Measurements from ENCODE around the gene SMYD3.

The SMYD3 gene

GRCh38 chr1:246513619-246514343 lies 6.7 kb upstream of the SMYD3 start:
- no peak for DNase-seq

GRCh38 chr1:246513041-246513440 lies 6.0 kb upstream of the SMYD3 start:
- DNase-seq = no peak

- no peak for DNase-seq
Observed at GRCh38 chr1:246512635-246513034, 5.6 kb upstream of the SMYD3 start.

GRCh38 chr1:246512230-246512629 lies 5.2 kb upstream of the SMYD3 start:
- DNase-seq = no peak

- no peak for DNase-seq
Observed at GRCh38 chr1:246511203-246511602, 4.1 kb upstream of the SMYD3 start.

- DNase-seq = no peak
Observed at GRCh38 chr1:246510147-246511030, 3.3 kb upstream of the SMYD3 start.

GRCh38 chr1:246508897-246509688 lies 2.0 kb upstream of the SMYD3 start:
- DNase-seq = no peak

GRCh38 chr1:246506367-246506673 lies 759 bp downstream of the SMYD3 start:
- no peak for DNase-seq

- DNase-seq = no peak
Observed at GRCh38 chr1:246503341-246503740, 3.7 kb downstream of the SMYD3 start.

GRCh38 chr1:246497331-246497915 lies 9.7 kb downstream of the SMYD3 start:
- DNase-seq = no peak

GRCh38 chr1:246492611-246493245 lies 14.4 kb downstream of the SMYD3 start:
- peak; percentile 70 for DNase-seq

GRCh38 chr1:246491551-246492053 lies 15.5 kb downstream of the SMYD3 start:
- DNase-seq = no peak

GRCh38 chr1:246488674-246489073 lies 18.4 kb downstream of the SMYD3 start:
- DNase-seq = no peak

- no peak for DNase-seq
Observed at GRCh38 chr1:246483569-246483933, 23.5 kb downstream of the SMYD3 start.

GRCh38 chr1:246482805-246483568 lies 24.1 kb downstream of the SMYD3 start:
- DNase-seq = no peak

GRCh38 chr1:246479061-246479460 lies 28.0 kb downstream of the SMYD3 start:
- no peak for DNase-seq

GRCh38 chr1:246477634-246478033 lies 29.4 kb downstream of the SMYD3 start:
- no peak for DNase-seq

- DNase-seq = no peak
Observed at GRCh38 chr1:246476771-246477170, 30.3 kb downstream of the SMYD3 start.

GRCh38 chr1:246471688-246472087 lies 35.4 kb downstream of the SMYD3 start:
- no peak for DNase-seq

- DNase-seq = no peak
Observed at GRCh38 chr1:246470585-246470984, 36.5 kb downstream of the SMYD3 start.

- no peak for DNase-seq
Observed at GRCh38 chr1:246462986-246463385, 44.1 kb downstream of the SMYD3 start.

GRCh38 chr1:246460406-246460805 lies 46.7 kb downstream of the SMYD3 start:
- no peak for DNase-seq
